ENCODE measurements around the gene LRRC8C. TPM values are rescaled to one million over a fixed set of nuclear protein-coding genes. Genes with fewer than 3 reads are reported as not detected.

Gene LRRC8C
- total and polyA plus RNA-seq, 10 of the 15 experiments (the other 5 are each of a cell fraction or from before 2014, with no cell fraction given), result 2.3 to 16.3 (median 10.8) TPM

GRCh38 chr1:89588480-89588879 is 44.4 kb upstream of the LRRC8C start:
- no peak for FAIRE-seq
- no peak for ATAC-seq
- no peak for DNase-seq (ENCODE audit: low read depth, low spot score)
- no peak overlapping the region for H3K9ac ChIP-seq (ENCODE audit: control insufficient read depth, insufficient read depth, low read length)
- no peaks in the 10 kb centered on the region for H3K27me3 ChIP-seq (replicated peaks in 1 of 2; ENCODE audit: control insufficient read depth in 2 of 2, insufficient read depth in 2 of 2, low read length in 1 of 2)
- POLR2A ChIA-PET, result no interaction called here
- peaks cover 6% of the 10 kb centered on the region for H3K4me1 ChIP-seq (ENCODE audit: control insufficient read depth, insufficient read depth, low read length)
- no peak overlapping the region for H3K4me3 ChIP-seq
- in situ Hi-C loops (cut with MboI) (no loop called here), intact Hi-C loops (cut with micrococcal nuclease; ENCODE audit: unreplicated experiment) (no loop called here)
- BruUV-seq (replicated peaks), result no TSS peak
- TF ChIP-seq STAT1 (conservative IDR thresholded peaks at IDR 0.05) (no peak), E2F4 (IDR thresholded peaks at IDR 0.05; ENCODE audit: low read depth, low read length) (no peak), PML (IDR thresholded peaks at IDR 0.05; ENCODE audit: low read length) (no peak), MYB (IDR thresholded peaks at IDR 0.05; ENCODE audit: borderline replicate concordance, low read depth, low read length) (no peak), CHD2 (IDR thresholded peaks at IDR 0.05; ENCODE audit: borderline replicate concordance, low read depth, low read length) (no peak), KAT2A (conservative IDR thresholded peaks at IDR 0.05; ENCODE audit: control insufficient read depth, low read depth, low read length) (no peak), TCF3 (IDR thresholded peaks at IDR 0.05; ENCODE audit: borderline replicate concordance, insufficient read depth, low read depth, low read length) (no peak), NFIC (IDR thresholded peaks at IDR 0.05; ENCODE audit: low read depth, low read length) (no peak), ZBTB40 (IDR thresholded peaks at IDR 0.05; ENCODE audit: borderline replicate concordance) (no peak)
- H3K27ac ChIP-seq (ENCODE audit: control insufficient read depth, insufficient read depth), result no peak overlapping the region
- no peaks in the 10 kb centered on the region for H4K20me1 ChIP-seq (ENCODE audit: control insufficient read depth, insufficient read depth)
- RAD21 ChIA-PET (ENCODE audit: unreplicated experiment), result no interaction called here
- WGBS (ENCODE audit: insufficient coverage, insufficient replicate concordance, low lambda C conversion rate, missing lambda C conversion rate), result 95% methylated on average over 1 of the region's 1 CpG
- SMC1A ChIA-PET (ENCODE audit: uncharacterized antibody, unreplicated experiment), result interaction anchor here (1.4 to 1.5 kb wide), 2 partner anchors 12 to 24 kb away, joined by 3 to 4 read pairs; no protein-coding TSS in a partner anchor
- no peak overlapping the region for H3K4me2 ChIP-seq (ENCODE audit: control insufficient read depth, insufficient read depth)
- H2AFZ ChIP-seq (ENCODE audit: control insufficient read depth, low read depth, low read length), result no peak overlapping the region
- CTCF ChIA-PET, result interaction anchor here (1.0 kb wide), 2 partner anchors 68 to 174 kb away, joined by 4 to 5 read pairs; no protein-coding TSS in a partner anchor
- H3K9me3 ChIP-seq (replicated peaks; ENCODE audit: control insufficient read depth, insufficient read depth, low read length), result no peaks in the 10 kb centered on the region
- H3K36me3 ChIP-seq (ENCODE audit: control insufficient read depth in 2 of 2, insufficient read depth in 2 of 2, low read length in 1 of 2), result peaks cover 2 to 4% of the 10 kb centered on the region in 2 experiments
- H3K79me2 ChIP-seq (ENCODE audit: control insufficient read depth, insufficient read depth, low read length), result no peaks in the 10 kb centered on the region
